Measurements from ENCODE around the gene GLCE.

DNA sequence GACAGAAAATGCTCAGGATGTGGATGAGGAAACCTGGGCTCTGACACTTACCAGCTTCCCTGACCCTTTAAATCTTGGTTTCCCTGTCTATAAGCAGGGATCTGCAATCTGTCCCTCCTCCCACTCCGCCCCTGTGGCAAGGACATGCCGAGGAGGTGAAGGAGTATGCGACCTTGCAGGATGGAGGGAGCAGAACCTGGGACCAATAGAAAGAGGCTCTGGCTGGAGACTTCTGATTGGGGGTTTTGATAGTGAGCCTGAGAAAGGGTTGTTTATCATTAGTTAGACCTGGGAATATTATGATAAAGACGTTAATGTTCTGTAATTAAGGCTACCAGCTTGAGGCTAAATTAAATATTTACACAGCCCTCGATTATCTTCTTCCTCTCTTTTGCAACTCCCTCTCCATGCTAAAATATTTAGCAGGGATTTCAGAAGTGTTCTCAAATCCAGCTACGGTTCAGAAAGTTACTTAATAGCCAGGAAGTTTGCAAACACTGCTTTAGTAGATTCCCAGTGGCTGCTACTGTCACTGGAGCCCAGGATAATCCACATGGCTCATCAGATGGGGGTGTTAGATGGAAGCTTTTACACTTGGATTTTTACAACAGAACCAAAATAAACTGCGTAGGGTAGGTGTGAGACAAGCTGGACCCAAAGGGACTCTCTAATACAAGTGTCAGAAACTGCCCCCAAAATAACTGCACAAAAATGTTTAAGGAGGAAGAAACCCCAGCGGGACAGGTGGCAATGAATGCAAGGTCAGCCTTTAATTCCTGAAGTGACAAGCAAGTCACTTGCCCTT is 129.1 kb downstream of the GLCE start:
- TF ChIP-seq, protein P1, sequence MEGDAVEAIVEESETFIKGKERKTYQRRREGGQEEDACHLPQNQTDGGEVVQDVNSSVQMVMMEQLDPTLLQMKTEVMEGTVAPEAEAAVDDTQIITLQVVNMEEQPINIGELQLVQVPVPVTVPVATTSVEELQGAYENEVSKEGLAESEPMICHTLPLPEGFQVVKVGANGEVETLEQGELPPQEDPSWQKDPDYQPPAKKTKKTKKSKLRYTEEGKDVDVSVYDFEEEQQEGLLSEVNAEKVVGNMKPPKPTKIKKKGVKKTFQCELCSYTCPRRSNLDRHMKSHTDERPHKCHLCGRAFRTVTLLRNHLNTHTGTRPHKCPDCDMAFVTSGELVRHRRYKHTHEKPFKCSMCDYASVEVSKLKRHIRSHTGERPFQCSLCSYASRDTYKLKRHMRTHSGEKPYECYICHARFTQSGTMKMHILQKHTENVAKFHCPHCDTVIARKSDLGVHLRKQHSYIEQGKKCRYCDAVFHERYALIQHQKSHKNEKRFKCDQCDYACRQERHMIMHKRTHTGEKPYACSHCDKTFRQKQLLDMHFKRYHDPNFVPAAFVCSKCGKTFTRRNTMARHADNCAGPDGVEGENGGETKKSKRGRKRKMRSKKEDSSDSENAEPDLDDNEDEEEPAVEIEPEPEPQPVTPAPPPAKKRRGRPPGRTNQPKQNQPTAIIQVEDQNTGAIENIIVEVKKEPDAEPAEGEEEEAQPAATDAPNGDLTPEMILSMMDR (IDR thresholded peaks at IDR 0.05): no peak
- no peak for TF ChIP-seq POLR2A (IDR thresholded peaks at IDR 0.05)

All from esophagus squamous epithelium (tissue), 4 donors.